ENCODE measurements around the gene DAAM1.

GRCh38 chr14:59175404-59175803 is 13.1 kb upstream of the DAAM1 start:
- no peak for TF ChIP-seq CTCF (IDR thresholded peaks at IDR 0.05)
- no peak for TF ChIP-seq EZH2 (IDR thresholded peaks at IDR 0.05; ENCODE audit: borderline replicate concordance, insufficient read depth, low read depth, low read length, poor library complexity, severe bottlenecking)
